Hematopoietic multipotent progenitor cell treated with erythropoietin and hydrocortisone succinate and interleukin-3 and kit ligand, for 17 days (in vitro differentiated cells): ENCODE measurements around the gene TNFSF12.

ENCODE experiments used
- DNase-seq: peaks from one replicate; pipeline ENCODE4 v3.0.0-alpha.2; 2015; ENCODE audit warnings: low spot score

The TNFSF12 gene

DNA sequence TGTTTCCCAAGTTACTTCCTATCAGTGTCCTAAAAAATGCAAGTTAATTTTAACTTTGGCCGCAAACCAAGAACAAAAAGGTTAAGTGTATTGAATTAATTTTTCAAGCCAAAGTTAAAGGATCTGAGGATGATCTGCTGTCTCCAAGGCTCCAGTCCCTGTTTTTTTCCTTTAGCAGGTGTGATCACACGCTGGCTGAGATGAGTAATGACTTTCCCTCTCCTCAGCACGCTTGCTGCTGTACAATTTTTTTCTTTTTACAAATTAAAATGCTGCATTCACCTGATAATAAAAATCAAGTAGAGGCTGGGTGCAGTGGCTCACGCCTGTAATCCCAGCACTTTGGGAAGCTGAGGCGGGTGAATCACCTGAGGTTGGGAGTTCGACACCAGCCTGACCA lies 3.9 kb upstream of the TNFSF12 start:
- DNase-seq: no peak

DNA sequence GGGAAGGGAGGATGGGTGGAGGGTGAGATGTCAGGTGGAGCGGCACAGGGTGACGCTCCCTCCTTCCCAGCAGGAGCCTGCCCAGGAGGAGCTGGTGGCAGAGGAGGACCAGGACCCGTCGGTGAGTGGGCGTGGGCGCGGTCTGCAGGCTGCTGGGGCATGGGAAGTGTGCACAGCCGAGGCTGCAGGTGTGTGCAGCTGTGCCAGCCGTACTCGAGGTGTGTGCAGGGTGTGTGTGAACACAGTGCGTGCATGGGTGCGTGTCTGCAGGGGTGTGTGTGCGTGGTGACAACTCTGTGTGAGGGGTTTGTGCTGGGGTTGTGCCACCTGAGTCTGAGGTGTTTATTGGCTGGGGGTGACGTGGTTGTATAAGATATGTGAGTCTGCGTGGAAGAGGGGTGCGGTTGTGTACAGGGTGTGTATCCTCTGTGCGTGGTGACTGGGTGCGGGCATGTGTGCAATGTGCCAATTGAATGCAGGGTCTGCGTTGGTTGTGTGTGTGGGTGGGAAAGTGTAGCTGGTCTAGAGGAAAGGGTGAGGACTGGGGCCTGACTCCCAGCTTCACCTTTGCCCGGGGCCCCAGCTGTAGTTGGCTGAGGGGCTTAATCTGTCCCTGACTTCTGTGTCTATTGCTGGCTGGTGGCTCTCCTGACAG lies 670 bp downstream of the TNFSF12 start:
- no peak for DNase-seq

DNA sequence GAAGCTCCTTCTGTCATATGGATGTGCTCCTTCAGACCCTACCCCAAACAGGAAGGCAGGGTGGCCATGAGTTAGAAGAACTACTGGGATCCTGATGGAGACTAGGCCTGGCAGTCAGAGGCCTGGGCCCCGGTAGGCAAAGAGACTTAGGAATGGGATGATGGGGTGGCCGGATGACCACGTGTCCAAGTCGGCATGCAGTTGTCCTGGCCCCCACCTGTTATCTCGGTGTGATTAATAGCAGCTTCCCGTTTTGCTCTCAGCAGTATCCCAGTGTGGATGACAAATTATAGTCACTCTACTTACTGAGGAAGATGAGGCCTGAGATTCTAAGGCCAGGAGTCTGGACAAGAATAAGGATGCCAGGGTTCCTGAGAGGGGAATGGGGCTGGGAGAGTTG lies 1.5 kb downstream of the TNFSF12 start:
- no peak for DNase-seq

DNA sequence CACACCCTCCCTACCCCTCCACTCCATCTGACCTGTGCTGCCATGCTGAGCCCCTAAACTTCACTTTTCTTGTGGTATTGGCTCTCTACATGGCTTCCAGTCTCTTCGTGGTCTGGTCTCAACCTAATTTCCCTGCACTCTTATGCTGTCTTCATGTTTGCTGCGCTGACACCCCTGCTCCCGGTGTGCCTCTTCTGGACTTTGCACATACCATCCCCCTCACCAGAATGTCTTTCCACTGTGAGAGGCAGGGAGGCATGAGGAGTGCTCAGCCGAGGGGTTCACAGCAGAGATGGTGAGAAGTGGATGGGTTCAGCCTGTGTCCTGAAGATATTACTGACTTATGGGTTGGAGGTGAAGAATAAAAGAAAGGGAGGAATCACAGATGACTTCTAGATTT lies 2.5 kb downstream of the TNFSF12 start:
- DNase-seq: no peak

DNA sequence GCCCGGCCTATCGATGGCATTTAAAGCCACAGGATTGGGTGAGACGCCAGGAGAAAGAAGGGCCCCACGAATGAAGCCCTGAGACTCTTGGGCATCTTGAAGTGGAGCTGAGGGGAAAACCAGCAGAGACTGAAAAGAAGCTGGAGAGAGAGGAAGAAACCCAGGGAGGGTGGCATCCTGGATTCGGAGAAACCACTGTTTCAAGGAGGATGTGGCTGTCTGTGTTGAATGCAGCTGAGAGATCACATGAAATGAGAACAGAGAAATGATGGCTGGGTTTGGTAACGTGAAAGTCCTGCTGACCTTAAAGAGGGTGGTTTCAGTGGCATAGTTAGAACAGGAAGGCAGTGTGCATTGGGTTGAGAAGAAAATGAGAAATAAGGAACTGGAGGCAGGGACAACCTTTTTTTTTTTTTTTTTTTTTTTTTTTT lies 3.8 kb downstream of the TNFSF12 start:
- DNase-seq: no peak

DNA sequence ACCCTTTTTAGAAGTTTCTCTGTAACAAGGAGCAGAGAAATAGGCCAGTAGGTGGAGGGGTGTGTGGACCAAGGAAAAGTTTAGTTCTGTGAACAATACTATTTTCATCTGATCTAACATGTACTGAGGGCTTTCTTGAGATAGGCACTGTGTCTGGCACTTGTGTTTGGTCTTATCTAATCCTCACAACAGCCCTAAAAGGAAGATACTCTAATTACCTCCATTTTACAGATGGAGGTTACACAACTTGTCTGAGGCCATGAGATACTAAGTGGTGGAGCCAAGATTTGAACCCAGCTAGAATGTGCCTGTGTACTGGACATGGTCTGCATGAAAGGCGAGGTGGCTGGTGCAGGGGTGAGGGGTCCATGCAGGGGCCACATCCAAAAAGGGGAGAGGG lies 4.5 kb downstream of the TNFSF12 start:
- no peak for DNase-seq

DNA sequence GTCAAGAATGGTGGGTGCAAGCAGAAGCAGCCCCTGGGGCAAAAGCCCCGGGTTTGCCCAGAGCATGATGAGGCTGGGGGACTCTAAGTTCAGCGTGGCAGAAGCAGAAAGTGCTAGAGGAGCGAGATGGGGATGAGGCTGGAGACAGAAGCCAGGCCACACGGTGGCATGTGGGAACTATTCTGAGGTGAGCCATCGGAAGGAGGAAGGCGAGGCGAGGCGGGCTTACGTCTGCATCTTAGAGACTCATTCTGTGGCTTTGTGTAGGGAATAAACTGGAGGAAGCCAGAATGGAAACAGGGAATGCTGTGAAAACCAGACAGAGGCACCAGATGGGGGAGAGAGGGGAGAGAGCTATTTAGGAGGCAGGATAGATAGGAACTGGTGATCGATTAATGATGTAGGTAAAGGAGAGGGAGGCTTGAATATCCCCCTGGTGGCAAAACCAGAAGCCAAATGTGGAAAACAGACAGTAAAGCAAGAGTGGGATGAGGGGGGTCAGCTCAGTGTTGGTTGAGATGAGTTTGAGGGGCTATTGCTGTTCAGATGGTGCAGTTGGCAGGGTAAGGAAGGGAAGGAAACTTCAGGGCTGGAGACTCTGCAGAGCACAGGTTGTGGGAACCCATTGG lies 6.6 kb downstream of the TNFSF12 start:
- no peak for DNase-seq

DNA sequence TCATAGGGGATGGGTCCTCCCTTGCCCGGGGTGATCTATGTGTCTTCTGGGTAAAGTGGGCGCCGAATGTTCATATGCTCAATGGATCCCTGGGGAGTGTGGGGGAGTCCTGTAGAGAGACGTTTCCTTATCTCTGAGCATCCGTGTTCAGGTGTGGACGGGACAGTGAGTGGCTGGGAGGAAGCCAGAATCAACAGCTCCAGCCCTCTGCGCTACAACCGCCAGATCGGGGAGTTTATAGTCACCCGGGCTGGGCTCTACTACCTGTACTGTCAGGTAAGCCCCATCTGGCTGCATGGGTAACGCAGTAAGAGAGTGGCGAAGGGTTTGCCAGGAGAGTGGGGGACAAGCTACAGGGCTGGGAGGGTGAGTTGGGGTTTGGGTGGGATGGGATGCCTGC lies 7.8 kb downstream of the TNFSF12 start:
- no peak for DNase-seq

DNA sequence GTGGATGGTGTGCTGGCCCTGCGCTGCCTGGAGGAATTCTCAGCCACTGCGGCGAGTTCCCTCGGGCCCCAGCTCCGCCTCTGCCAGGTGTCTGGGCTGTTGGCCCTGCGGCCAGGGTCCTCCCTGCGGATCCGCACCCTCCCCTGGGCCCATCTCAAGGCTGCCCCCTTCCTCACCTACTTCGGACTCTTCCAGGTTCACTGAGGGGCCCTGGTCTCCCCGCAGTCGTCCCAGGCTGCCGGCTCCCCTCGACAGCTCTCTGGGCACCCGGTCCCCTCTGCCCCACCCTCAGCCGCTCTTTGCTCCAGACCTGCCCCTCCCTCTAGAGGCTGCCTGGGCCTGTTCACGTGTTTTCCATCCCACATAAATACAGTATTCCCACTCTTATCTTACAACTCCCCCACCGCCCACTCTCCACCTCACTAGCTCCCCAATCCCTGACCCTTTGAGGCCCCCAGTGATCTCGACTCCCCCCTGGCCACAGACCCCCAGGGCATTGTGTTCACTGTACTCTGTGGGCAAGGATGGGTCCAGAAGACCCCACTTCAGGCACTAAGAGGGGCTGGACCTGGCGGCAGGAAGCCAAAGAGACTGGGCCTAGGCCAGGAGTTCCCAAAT lies 8.4 kb downstream of the TNFSF12 start:
- no peak for DNase-seq

DNA sequence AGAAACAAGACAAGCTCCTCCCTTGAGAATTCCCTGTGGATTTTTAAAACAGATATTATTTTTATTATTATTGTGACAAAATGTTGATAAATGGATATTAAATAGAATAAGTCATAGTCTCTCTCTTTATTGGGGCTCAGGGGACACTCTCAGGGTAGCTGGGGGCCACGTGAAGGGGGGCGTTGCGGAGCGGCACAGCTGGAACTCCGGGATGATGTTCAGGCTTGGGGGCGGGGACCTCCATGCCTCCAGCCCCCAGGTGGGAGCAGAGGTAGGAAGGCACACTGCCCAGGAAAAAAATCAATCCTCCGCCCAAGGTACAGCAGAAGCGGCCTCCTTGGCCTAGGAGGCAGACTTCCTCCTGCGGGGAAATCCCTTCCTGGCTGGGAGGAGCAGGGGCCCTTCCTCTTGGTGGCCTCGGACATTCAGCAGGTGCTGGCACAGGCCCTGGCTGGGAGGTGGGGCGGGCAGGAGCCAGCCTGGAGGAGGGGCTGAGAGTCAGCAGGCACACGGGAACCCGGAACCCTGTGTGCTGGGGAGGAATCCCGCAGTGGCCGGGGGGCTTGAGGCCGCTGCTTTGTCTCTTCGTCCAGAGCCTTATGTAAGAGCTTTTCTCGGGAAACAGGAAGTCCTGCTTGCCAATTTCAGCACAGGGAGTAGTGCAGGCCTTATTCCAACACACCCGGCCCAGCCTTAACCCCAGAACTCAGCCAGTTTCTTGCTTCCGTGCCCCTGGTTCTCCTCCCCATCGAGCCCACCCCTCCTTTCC lies 9.1 kb downstream of the TNFSF12 start:
- no peak for DNase-seq

DNA sequence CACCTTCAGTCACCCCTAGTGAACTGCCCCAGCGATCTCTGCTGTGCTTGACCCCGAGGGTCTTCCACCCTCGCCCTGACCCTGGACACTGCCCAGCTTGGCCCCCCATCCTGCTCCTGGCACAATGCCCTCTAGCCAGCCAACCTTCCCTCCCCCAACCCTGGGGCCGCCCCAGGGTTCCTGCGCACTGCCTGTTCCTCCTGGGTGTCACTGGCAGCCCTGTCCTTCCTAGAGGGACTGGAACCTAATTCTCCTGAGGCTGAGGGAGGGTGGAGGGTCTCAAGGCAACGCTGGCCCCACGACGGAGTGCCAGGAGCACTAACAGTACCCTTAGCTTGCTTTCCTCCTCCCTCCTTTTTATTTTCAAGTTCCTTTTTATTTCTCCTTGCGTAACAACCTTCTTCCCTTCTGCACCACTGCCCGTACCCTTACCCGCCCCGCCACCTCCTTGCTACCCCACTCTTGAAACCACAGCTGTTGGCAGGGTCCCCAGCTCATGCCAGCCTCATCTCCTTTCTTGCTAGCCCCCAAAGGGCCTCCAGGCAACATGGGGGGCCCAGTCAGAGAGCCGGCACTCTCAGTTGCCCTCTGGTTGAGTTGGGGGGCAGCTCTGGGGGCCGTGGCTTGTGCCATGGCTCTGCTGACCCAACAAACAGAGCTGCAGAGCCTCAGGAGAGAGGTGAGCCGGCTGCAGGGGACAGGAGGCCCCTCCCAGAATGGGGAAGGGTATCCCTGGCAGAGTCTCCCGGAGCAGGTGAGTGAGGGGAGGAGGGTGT lies 9.9 kb downstream of the TNFSF12 start, which contains the start of gene TNFSF13:
Gene TNFSF13, plus strand, starts transcription at position 207 of the 776 bp plus-strand sequence. Its CDS starts 290 bp downstream, at position 497.
- no peak for DNase-seq

DNA sequence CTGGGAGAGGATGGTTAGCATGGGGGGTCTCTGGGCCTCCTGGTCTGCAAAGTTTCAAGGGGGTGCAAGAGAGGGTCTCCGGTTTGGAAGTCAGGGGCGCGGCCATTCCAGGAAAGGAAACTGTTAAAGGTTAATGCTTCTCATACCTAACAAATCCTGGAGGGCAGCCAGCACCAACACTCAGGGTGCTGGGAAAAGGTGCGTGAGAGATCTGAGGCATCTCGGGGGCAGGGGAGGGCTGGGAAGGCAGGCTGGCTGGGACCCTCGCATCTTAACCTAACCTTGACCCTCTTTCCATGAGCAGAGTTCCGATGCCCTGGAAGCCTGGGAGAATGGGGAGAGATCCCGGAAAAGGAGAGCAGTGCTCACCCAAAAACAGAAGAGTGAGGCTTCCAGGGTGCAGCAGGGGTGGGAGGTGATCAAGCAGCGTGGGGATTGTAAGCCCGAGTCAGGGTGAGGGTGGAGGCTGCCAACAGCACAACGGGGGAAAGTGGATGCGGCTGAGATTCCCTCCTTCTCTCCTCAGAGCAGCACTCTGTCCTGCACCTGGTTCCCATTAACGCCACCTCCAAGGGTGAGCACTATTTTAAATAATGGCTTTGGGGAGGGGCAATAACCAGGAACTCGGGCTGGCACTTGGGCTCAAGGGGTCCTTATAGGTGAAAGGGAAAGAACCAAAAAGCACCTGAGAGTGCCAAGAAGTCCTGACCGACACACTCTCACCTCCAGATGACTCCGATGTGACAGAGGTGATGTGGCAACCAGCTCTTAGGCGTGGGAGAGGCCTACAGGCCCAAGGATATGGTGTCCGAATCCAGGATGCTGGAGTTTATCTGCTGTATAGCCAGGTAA lies 10.7 kb downstream of the TNFSF12 start:
- no peak for DNase-seq

DNA sequence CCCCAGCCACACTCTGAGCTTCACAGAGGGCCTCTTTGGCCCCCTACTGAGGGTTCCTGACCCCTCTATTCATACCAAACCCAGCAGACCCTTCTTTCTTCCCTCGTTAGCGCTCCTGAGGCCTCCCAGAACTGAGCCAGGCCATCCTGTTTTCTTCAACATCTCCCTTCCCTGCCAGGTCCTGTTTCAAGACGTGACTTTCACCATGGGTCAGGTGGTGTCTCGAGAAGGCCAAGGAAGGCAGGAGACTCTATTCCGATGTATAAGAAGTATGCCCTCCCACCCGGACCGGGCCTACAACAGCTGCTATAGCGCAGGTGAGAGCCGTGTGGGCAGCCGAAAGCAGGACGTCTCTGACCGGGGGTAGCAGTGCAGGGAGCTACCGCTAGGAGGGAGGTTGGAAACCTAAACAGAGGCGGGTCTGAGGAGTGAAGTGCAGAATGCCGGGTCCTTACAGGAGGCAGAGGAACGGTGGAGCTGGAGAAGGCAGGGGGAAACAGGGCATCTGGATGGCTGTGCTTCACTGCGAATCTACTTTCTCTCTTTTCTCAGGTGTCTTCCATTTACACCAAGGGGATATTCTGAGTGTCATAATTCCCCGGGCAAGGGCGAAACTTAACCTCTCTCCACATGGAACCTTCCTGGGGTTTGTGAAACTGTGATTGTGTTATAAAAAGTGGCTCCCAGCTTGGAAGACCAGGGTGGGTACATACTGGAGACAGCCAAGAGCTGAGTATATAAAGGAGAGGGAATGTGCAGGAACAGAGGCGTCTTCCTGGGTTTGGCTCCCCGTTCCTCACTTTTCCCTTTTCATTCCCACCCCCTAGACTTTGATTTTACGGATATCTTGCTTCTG lies 11.5 kb downstream of the TNFSF12 start:
- DNase-seq: peak; percentile 70

DNA sequence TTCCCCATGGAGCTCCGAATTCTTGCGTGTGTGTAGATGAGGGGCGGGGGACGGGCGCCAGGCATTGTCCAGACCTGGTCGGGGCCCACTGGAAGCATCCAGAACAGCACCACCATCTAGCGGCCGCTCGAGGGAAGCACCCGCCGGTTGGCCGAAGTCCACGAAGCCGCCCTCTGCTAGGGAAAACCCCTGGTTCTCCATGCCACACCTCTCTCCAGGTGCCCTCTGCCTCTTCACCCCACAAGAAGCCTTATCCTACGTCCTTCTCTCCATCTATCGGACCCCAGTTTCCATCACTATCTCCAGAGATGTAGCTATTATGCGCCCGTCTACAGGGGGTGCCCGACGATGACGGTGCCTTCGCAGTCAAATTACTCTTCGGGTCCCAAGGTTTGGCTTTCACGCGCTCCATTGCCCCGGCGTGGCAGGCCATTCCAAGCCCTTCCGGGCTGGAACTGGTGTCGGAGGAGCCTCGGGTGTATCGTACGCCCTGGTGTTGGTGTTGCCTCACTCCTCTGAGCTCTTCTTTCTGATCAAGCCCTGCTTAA lies 12.2 kb downstream of the TNFSF12 start:
- peak; percentile 87 for DNase-seq

DNA sequence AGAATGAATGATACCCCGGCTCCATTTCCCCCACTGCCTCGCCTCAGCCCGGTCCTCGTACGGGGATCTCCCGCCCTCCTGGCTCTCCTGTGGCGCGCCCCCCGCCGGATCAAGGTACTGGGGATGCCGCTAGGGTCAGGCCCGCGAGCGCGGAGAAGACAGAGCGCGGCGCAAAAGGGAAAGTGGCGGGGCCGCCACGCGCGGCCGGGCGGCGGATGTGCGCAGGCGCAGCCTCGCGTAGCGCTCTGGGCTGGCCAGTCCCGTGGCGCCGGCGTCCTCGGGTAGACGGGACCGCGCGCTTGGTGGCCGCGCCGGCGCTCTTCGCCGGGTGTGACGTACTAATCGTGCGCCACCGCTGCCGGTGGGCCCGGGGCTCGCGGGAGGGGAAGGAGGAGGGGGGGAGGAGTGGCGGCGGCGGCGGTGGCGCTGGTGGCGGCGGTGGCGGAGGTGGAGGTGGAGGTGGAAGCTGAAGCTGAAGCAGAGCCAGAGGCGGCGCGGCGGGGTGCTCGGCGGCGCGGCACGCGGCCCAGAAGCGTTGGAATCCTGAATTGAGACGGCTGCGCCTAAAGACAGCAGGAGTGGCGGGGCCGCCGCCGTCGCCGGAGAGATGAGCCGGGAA lies 12.8 kb downstream of the TNFSF12 start, which contains the start of gene SENP3:
Gene SENP3, plus strand, starts transcription at position 331 of the 619 bp plus-strand sequence. CDS start 1,158 bp downstream, outside the sequence.
- peak; percentile 91 for DNase-seq

DNA sequence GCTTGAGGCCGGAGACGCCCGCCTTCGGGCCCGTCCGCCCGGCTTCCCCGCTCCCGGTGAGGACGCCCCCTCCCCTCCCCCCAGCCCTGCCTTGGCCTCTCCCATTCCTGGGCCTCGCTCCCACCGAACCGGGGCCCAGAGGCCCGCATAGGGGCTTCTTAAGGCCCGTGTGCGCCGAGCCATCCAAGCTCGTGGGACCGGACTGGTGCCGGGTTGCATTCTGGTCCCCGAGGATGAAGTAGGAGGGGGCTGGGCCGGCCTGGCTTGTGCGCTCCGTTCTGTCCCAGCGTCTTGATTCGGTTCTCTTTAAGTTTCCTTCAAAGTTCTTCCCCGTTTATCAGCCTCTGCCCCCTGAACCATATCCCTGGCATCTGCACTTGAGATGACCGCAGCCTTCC lies 13.3 kb downstream of the TNFSF12 start:
- no peak for DNase-seq

DNA sequence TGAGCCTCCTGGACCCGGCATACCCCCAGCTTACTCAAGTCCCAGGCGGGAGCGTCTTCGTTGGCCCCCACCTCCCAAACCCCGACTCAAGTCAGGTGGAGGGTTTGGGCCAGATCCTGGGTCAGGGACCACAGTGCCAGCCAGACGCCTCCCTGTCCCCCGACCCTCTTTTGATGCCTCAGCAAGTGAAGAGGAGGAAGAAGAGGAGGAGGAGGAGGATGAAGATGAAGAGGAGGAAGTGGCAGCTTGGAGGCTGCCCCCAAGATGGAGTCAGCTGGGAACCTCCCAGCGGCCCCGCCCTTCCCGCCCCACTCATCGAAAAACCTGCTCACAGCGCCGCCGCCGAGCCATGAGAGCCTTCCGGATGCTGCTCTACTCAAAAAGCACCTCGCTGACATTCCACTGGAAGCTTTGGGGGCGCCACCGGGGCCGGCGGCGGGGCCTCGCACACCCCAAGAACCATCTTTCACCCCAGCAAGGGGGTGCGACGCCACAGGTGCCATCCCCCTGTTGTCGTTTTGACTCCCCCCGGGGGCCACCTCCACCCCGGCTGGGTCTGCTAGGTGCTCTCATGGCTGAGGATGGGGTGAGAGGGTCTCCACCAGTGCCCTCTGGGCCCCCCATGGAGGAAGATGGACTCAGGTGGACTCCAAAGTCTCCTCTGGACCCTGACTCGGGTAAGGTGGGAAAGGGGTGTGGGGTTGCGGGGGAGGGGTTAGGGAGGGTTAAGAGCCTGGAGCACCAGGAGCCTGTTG lies 14.4 kb downstream of the TNFSF12 start:
- no peak for DNase-seq

DNA sequence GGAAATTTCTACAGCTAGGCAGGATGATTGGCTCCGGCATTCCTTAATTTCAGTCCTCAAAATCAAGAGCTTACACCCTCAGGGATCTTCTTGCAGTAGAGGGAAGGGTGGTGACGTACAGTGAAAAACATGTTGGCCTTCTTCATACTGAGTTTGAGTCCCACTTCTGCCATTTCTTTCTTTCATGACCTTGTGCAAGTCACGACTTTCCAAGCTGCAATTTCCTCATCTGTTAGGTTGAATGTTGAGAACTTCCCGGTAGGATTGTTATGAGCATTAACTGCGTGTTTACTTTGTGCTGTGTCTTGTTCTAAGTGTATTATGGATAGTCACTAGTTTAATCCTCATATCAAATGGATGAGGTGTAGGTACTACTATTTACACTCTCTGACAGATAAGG lies 20.7 kb downstream of the TNFSF12 start:
- no peak for DNase-seq
